Activated CD8-positive, alpha-beta T cell treated with anti-CD3 and anti-CD28 coated beads for 36 hours (primary cell): ENCODE measurements around the gene IYD. TPM values are rescaled to one million over a fixed set of nuclear protein-coding genes. Genes with fewer than 3 reads are reported as not detected.

ENCODE experiments used
- ATAC-seq: fragments of 200-7000 bp; cut with Tn5 transposase; one replicate; pipeline ENCODE4 v1.10.0; 2021; ENCODE audit warnings: mild to moderate bottlenecking, moderate library complexity
- CTCF ChIA-PET: fragments of 350-600 bp; sonication (Branson Sonifier 250); formaldehyde crosslinking; loops from one replicate; lab custom pipeline; 2021; ENCODE audit warnings: antibody characterized with exemption; lab: Charles Lee
- POLR2A ChIA-PET: fragments of 350-600 bp; sonication (Branson Sonifier 250); formaldehyde crosslinking; loops from one replicate; lab custom pipeline; 2021; ENCODE audit warnings: antibody characterized with exemption; lab: Charles Lee
- DNase-seq: peaks from one replicate; pipeline ENCODE4 v3.0.0-alpha.2; 2020
- H3K27ac Mint-ChIP-seq: one replicate; pipeline ENCODE4 v1.8.0; 2021; ENCODE audit warnings: mild to moderate bottlenecking, mixed read lengths
- H3K27me3 Mint-ChIP-seq: one replicate; pipeline ENCODE4 v1.8.0; 2021; ENCODE audit warnings: mixed read lengths
- H3K36me3 Mint-ChIP-seq: one replicate; pipeline ENCODE4 v1.8.0; 2021; ENCODE audit warnings: low read depth, mixed read lengths
- H3K4me1 Mint-ChIP-seq: one replicate; pipeline ENCODE4 v1.8.0; 2021; ENCODE audit warnings: low read depth, mixed read lengths
- H3K4me3 Mint-ChIP-seq: one replicate; pipeline ENCODE4 v1.8.0; 2021; ENCODE audit warnings: mild to moderate bottlenecking, moderate library complexity, mixed read lengths
- H3K9me3 Mint-ChIP-seq: one replicate; pipeline ENCODE4 v1.8.0; 2021; ENCODE audit warnings: mixed read lengths
- intact Hi-C: fragments of 100-400 bp; cut with micrococcal nuclease; formaldehyde crosslinking; loops from one replicate; pipeline ENCODE4 v1.10.0; 2022
- total RNA-seq, 2 experiments: library from RNA; stranded (reverse); gene quantifications; one replicate each; pipeline ENCODE4 v1.2.3, GENCODE V29; 2021
- TF ChIP-seq, protein P1 (sequence below): fragments of 200-600 bp; IDR thresholded peaks from one replicate; pipeline ENCODE4 v1.8.0; 2022; ENCODE audit warnings: antibody characterized with exemption, mild to moderate bottlenecking

The IYD gene
- total RNA-seq, 2 experiments from 2014 or later: not detected

DNA sequence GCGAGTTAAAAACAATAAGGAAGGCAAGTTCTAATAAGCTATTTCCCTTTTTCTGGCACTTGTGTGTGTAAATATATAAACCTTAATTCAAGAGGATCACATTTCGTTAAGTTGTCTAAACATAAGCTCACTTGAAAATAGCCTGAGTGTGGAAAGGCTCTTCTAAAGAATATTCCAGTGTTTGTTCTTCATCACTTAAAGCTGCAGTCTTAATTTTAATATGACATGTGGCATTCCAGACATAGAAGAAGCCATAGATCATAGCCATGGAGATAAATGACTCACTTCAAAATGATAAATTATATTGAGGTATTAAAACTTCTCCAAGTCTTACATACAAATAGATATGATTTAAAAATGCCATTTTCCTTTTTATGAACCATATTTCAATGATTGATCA lies 42.1 kb downstream of the IYD start:
- POLR2A ChIA-PET: no interaction called here
- CTCF ChIA-PET: interaction anchor here (1.0 to 4.6 kb wide), 4 partner anchors 9 to 404 kb away, joined by 3 to 27 read pairs (median 4); no protein-coding TSS in a partner anchor
- ATAC-seq: no peak
- peaks cover 2% of the 10 kb centered on the region for H3K36me3 Mint-ChIP-seq
- DNase-seq: no peak
- H3K27me3 Mint-ChIP-seq: peaks cover 42% of the 10 kb centered on the region
- intact Hi-C loops: loop anchor here (10.0 kb wide), 1 partner anchor 334 kb away; no protein-coding TSS in a partner anchor
- TF ChIP-seq, protein P1, sequence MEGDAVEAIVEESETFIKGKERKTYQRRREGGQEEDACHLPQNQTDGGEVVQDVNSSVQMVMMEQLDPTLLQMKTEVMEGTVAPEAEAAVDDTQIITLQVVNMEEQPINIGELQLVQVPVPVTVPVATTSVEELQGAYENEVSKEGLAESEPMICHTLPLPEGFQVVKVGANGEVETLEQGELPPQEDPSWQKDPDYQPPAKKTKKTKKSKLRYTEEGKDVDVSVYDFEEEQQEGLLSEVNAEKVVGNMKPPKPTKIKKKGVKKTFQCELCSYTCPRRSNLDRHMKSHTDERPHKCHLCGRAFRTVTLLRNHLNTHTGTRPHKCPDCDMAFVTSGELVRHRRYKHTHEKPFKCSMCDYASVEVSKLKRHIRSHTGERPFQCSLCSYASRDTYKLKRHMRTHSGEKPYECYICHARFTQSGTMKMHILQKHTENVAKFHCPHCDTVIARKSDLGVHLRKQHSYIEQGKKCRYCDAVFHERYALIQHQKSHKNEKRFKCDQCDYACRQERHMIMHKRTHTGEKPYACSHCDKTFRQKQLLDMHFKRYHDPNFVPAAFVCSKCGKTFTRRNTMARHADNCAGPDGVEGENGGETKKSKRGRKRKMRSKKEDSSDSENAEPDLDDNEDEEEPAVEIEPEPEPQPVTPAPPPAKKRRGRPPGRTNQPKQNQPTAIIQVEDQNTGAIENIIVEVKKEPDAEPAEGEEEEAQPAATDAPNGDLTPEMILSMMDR: no peak
- no peak overlapping the region for H3K27ac Mint-ChIP-seq
- no peak overlapping the region for H3K4me3 Mint-ChIP-seq
- H3K4me1 Mint-ChIP-seq: peaks cover 3% of the 10 kb centered on the region
- peaks cover 3% of the 10 kb centered on the region for H3K9me3 Mint-ChIP-seq

- H3K27ac Mint-ChIP-seq: no peak overlapping the region
- TF ChIP-seq, protein P1: no peak
- intact Hi-C loops: loop anchor here (10.0 kb wide), 1 partner anchor 333 kb away; no protein-coding TSS in a partner anchor
- ChIA-PET POLR2A (no interaction called here), CTCF (interaction anchor here (4.6 kb wide), 1 partner anchor 17 kb away, joined by 27 read pairs; no protein-coding TSS in a partner anchor)
- peaks cover 10% of the 10 kb centered on the region for H3K4me1 Mint-ChIP-seq
- DNase-seq (no peak), ATAC-seq (no peak)
- H3K36me3 Mint-ChIP-seq: no peaks in the 10 kb centered on the region
- H3K27me3 Mint-ChIP-seq: peaks cover 36% of the 10 kb centered on the region
- no peak overlapping the region for H3K4me3 Mint-ChIP-seq
- H3K9me3 Mint-ChIP-seq: no peaks in the 10 kb centered on the region
These were observed 43.4 kb downstream of the IYD start for GRCh38 chr6:150412221-150412620.

- ChIA-PET POLR2A (no interaction called here), CTCF (interaction anchor here (4.6 kb wide), 1 partner anchor 18 kb away, joined by 27 read pairs; no protein-coding TSS in a partner anchor)
- no peaks in the 10 kb centered on the region for H3K9me3 Mint-ChIP-seq
- H3K4me1 Mint-ChIP-seq: peaks cover 20% of the 10 kb centered on the region
- H3K27me3 Mint-ChIP-seq: peaks cover 28% of the 10 kb centered on the region
- TF ChIP-seq, protein P1: no peak
- H3K36me3 Mint-ChIP-seq: no peaks in the 10 kb centered on the region
- no peak for DNase-seq
- no peak overlapping the region for H3K4me3 Mint-ChIP-seq
- intact Hi-C loops: loop anchor here (10.0 kb wide), 1 partner anchor 332 kb away; no protein-coding TSS in a partner anchor
- H3K27ac Mint-ChIP-seq: no peak overlapping the region
- ATAC-seq: no peak
These were observed 44.4 kb downstream of the IYD start for GRCh38 chr6:150413198-150413597.

DNA sequence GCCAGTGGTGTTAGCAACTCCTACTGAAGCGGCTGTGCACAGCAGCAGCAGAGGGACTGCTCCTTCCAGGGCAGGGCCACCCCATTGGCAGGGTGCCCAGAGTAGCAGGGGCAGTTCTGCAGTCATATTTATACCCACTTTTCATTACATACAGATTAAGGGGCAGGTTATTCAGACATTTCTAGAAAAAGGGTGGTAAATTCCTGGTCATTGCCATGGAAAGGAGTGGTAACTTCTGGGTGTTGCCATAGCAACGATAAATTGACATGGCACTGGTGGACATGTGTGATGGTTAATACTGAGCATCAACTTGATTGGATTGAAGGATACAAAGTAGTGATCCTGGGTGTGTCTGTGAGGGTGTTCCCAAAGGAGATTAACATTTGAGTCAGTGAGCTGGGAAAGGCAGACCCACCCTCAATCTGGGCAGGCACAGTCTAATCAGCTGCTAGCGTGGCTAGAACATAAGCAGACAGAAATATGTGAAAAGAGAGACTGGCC lies 45.0 kb downstream of the IYD start:
- CTCF ChIA-PET: interaction anchor here (4.6 kb wide), 1 partner anchor 18 kb away, joined by 27 read pairs; no protein-coding TSS in a partner anchor
- no peak overlapping the region for H3K4me3 Mint-ChIP-seq
- intact Hi-C loops: loop anchor here (10.0 kb wide), 1 partner anchor 331 kb away; no protein-coding TSS in a partner anchor
- ATAC-seq: no peak
- H3K27me3 Mint-ChIP-seq: peaks cover 24% of the 10 kb centered on the region
- H3K36me3 Mint-ChIP-seq: no peaks in the 10 kb centered on the region
- TF ChIP-seq, protein P1: no peak
- H3K4me1 Mint-ChIP-seq: peaks cover 26% of the 10 kb centered on the region
- no peaks in the 10 kb centered on the region for H3K9me3 Mint-ChIP-seq
- POLR2A ChIA-PET: no interaction called here
- H3K27ac Mint-ChIP-seq: no peak overlapping the region
- DNase-seq: no peak

DNA sequence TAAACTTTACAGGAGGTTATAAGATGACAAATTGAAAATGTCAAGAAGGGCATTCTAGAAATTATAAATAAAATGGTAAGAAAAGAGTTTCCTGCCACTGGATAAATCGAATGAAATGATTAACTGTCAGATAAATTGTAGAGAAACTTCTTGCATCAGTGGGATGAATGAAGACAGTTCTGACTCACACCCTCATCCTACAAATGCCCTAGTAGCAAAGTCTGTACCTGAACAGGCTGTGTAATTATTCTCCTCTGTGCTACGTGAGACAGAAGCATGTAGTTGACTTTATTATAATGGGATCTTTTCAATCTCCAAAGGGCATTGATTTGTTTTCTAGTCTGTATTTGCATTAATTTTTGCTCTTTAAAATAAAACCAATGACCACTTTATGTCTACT lies 47.3 kb downstream of the IYD start:
- Mint-ChIP-seq H3K27me3 (peaks cover 20% of the 10 kb centered on the region), H3K4me3 (no peak overlapping the region), H3K36me3 (peaks cover 8% of the 10 kb centered on the region), H3K4me1 (peaks cover 30% of the 10 kb centered on the region), H3K27ac (no peak overlapping the region), H3K9me3 (peaks cover 10% of the 10 kb centered on the region)
- DNase-seq (no peak), ATAC-seq (no peak)
- POLR2A ChIA-PET: interaction anchor here (1.2 kb wide), 1 partner anchor 64 kb away, joined by 3 read pairs; no protein-coding TSS in a partner anchor
- TF ChIP-seq, protein P1: no peak
- CTCF ChIA-PET: interaction anchor here (1.5 to 4.5 kb wide), 4 partner anchors 184 to 401 kb away, joined by 8 to 105 read pairs (median 14); partner anchors contain the start of gene PLEKHG1
- intact Hi-C loops: loop anchor here (5.0 to 10.0 kb wide), 2 partner anchors 86 to 329 kb away; no protein-coding TSS in a partner anchor
